Glomerular visceral epithelial cell (primary cell): Measurements from ENCODE around the gene GPC6.

Experiments used
- DNase-seq: peaks from one replicate; pipeline ENCODE4 v3.0.0-alpha.2; 2016; ENCODE audit errors: extremely low spot score

GPC6 gene

GRCh38 chr13:94163535-94163934, 936.9 kb downstream of the GPC6 start:
- no peak for DNase-seq

DNA sequence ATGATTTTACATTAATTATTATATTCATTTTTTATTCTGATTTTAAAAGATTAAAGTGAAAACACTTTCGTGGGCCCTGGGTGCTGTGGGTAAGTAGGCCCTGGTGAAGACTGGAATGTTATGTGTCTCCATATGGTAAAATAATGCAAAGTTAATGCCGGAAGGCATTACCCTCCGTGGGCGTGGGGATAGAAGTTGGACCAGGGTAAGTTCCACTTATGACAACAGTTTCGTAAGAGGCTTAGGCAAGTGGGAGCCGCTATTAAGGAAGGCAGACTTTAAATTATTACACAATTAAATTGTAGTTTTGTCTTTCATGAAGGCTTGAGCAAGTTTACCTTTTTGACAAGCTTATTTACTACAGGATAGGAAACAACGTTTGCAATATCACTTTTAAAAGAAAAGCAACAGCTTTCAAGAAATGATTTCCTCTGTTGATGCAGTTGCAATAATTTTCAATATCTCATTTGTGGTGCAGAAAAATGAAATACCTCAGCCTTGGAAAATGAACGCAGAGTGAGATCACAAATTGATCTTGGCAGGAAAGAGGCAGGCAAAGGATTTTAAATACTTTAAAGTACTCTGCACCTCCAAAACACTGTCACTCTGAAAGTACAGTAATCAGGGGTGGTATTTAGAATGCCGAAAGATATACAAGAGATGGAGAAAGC, 942.3 kb downstream of the GPC6 start:
- no peak for DNase-seq

GRCh38 chr13:94169454-94170144, 943.0 kb downstream of the GPC6 start:
- no peak for DNase-seq

GRCh38 chr13:94170145-94170571, 943.6 kb downstream of the GPC6 start:
- no peak for DNase-seq

GRCh38 chr13:94172416-94172815, 945.8 kb downstream of the GPC6 start:
- DNase-seq, result no peak

DNA sequence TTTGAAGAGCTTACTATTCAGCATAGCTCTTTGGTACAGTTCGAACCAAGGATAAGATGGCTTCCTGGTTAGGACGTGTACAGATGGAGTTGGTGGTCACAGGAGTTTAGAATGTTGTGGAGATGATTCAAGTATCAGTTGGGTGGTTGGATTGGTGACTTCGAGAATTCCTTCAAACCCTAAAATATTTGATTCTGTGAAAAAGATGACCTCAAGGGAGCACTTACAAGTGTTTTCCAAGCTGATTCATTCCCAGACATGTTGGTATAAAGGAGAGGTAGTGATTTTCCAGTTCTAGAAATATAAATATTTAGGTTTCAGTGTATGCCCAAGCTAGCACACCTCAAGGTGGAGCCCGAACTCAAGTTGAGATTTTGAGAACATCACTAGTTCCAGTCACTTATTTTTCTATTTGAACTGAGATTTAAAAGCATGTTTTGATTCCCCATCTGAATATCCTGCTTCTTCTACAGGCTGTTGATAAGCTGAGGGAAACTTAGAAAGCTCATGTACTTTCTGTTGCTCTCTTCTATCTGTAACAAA, 946.8 kb downstream of the GPC6 start:
- DNase-seq, result no peak

DNA sequence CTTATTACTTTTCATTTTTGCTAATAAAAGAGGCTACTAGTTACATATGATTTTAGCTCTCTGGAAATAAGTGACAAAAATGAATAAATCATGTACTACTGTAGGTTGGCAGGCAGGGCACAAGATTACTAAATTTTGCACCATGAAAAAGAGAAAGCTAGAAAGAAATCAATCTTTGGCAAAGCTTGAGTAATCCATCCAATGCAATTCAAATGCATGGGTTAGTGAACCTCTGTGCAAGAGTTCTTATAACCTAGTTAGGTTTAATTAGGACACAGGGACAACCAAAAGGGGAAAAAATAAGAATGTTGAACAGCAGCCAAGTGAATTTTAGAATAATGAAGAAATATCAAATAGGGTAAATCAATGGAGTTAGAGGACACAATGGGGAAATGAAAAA, 947.4 kb downstream of the GPC6 start:
- DNase-seq, result no peak

- DNase-seq, result no peak
Observed at GRCh38 chr13:94175076-94175475, 948.5 kb downstream of the GPC6 start.

DNA sequence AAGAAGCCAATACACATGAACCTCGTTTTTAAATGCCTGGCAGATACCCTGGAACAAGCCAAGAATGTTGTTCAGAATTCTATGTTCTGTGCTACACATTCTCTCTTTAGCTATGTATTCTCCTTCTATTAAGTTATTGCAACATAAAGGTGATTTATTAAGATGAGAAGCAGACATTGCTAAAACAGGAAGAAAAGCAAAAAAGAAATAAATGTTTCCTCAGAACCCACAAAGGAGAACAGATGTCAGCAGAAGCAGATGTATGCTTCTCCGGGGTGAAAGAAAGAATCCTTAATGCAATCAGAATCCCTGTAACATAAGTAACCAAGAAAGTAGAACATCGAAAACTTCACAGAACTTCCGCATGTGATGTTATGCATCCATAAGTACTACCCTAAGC, 950.0 kb downstream of the GPC6 start:
- DNase-seq, result no peak

DNA sequence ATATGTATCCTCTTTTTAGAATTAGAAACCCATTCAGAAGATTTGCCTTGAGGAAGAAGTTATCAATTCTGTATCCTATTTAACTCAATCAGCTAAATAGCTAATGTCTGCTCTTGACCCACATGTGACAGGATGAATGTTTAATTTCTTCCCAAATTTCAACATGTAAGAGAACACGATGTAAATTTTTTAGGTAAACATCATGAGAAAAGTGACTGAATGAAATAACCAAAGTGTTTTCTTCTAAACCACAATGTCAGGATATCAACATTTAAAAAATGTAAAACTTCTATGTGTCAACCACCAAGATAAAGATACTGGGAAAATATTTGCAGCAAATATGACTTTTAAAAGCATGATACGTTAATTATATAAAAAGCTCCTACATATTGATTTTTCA, 950.4 kb downstream of the GPC6 start:
- DNase-seq, result no peak

GRCh38 chr13:94178625-94179244, 952.1 kb downstream of the GPC6 start:
- no peak for DNase-seq

DNA sequence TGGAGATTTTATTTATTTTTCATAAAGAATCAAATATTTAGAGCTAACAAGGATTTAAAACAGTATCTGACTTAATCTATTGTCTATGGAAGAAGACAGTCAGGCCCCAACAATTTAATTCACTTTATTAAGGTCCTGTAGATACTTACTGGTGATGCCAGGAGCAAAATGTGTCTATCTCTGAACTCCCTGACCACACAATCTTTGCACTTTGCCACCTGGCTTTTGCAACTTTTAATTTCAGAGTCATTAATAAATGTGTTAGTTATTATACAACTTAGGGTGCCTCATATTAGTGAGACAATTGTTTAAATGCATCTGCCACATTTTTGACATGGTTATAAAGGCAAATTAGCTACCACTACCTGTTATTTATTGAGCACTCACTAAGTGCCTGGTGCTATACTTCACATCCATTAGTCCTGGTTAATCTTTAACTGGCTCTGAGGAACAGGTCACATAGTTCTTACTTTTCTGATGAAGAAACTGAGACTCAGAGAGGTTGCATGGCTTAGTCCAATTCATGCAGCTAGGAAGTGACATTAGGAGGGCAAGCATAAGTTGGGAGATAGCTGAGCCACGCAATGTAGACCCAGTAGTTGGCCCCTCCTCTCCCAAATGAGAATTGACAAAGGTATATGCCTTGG, 955.0 kb downstream of the GPC6 start:
- peak; percentile 19 for DNase-seq

DNA sequence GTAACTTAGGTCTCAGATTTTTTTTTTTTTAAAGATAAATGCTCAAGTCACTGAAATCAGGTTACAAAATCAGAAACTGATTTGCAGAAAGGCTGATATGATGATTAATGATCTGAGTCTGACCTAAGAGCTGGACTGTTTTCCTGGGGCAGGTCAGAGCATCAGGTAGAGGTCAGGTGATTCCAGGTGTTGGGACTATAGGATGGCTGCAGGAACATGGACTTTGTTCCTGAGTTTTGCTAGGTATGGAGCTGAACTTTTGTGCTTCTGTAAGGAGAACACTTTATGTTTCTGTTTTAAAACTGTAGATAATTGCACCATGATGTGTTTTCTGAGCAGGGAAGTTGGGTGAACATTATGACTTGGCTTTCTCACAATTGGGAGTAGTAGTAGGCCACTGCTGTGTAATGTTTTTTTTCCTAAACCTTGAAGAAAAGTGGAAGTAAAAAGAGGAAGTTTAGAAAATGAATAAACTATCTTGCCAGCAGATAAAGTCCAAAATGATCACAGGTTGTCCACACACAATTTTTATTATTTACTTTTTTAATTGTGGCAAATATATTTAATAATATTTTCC, 955.7 kb downstream of the GPC6 start:
- DNase-seq, result no peak

- DNase-seq, result no peak
Observed at GRCh38 chr13:94186470-94186869, 959.9 kb downstream of the GPC6 start.

DNA sequence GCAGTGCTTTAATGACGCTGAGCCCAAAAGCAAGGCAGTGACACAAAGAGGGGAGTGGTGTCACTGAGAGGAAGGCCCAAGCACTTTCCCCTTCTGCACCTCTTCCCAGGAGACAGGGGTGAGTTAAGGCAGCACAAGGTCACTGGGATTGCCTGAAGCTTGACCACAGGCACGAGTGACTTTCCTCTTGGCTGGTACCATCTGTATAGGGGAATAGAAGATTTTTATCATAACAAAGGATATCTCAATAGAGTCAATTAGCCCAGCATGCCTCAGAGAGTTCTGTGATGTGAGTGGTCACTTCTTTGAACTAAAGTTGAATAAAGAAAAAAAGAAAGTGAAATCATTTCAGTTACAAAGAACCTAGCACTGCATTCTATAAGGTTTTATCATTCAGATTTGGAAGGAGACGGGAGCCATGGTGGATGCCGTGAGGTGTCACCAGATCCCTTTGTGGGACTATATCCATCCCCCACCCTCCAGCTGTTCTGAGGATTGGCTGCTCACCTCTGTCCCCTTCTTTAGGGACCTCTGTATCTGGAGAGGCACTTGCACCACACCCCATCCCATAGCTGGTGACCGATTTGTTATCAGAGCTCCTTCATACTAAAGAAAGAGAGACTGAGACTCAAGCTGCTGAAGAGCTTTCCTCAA, 961.7 kb downstream of the GPC6 start:
- DNase-seq, result no peak

GRCh38 chr13:94192431-94192975, 965.9 kb downstream of the GPC6 start:
- peak; percentile 10 for DNase-seq

- peak; percentile 95 for DNase-seq
Observed at GRCh38 chr13:94195715-94196114, 969.1 kb downstream of the GPC6 start.

- no peak for DNase-seq
Observed at GRCh38 chr13:94196413-94196812, 969.8 kb downstream of the GPC6 start.

DNA sequence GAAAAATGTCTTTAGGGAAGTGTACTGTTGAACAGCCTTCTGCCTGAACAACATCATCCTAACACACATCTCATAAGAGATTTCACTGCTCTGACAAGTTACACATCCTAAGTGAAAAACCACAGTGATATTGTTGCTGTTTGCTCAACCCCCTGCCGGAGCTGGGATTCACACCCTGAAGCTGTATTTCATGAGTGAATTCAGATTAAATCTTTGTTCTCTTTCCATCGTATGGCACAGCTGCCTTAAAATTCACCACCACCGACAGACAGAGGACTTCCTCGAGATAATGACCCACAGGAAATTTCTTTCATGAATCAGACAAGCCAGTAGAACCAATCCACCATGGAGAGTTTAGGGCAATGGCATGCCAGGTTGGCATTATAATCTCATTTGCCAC, 972.1 kb downstream of the GPC6 start:
- peak; percentile 84 for DNase-seq

DNA sequence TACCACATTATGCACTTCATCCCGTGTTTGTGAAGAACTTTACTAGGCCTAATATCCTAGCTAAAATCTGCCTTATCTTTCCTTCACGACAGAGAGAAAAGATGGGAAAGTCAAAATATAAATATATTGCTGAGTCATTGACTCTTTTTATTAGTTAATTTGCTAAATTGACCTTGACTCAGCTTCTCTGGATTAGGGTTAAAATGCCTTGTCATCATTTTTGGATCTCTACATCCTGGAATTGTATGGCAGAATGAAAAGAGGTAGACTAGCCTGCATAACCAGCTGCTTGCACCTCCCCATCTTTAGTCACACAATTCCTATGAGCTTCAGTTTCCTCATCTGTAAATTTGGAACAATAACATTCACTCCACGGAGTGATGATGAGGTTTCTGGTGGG, 972.5 kb downstream of the GPC6 start:
- no peak for DNase-seq

- DNase-seq, result no peak
Observed at GRCh38 chr13:94201022-94201421, 974.4 kb downstream of the GPC6 start.
